GM18507 (cell line): ENCODE results near the gene SORL1.

Source experiments
- DNase-seq: peaks from one replicate; pipeline ENCODE4 v3.0.0; 2011; ENCODE audit warnings: low read depth; ENCODE audit not compliant: insufficient read length; ENCODE audit errors: extremely low spot score
- FAIRE-seq: peaks from 2 replicates; lab custom pipeline; 2011; peaks lifted over from hg19 to GRCh38; lab: Jason Lieb, UNC

Gene SORL1

GRCh38 chr11:121449626-121450025, 2.5 kb upstream of the SORL1 start:
- peak; percentile 68 for FAIRE-seq

GRCh38 chr11:121450401-121450800, 1.7 kb upstream of the SORL1 start:
- FAIRE-seq (no peak), DNase-seq (no peak)

More at GRCh38 chr11:121449626-121450025, 2.5 kb upstream of the SORL1 start:
- DNase-seq = no peak

- FAIRE-seq (peak; percentile 66), DNase-seq (no peak)
Measured at GRCh38 chr11:121451178-121451985, 732 bp upstream of the SORL1 start.

- DNase-seq (no peak), FAIRE-seq (peak; percentile 86)
Measured at GRCh38 chr11:121452609-121453150, 566 bp downstream of the SORL1 start, which contains the start of gene SORL1-AS1. Gene SORL1-AS1, minus strand, starts transcription at chr11:121452967.

- peak; percentile 48 for FAIRE-seq
Measured at GRCh38 chr11:121453589-121454299, 1.6 kb downstream of the SORL1 start.

GRCh38 chr11:121455115-121455514, 3.0 kb downstream of the SORL1 start:
- DNase-seq (no peak), FAIRE-seq (no peak)

More at GRCh38 chr11:121453589-121454299, 1.6 kb downstream of the SORL1 start:
- no peak for DNase-seq

- FAIRE-seq = peak; percentile 50
- DNase-seq = no peak
Measured at GRCh38 chr11:121456151-121456550, 4.0 kb downstream of the SORL1 start.

- FAIRE-seq (peak; percentile 65), DNase-seq (no peak)
Measured at GRCh38 chr11:121456816-121457431, 4.8 kb downstream of the SORL1 start.

- FAIRE-seq = no peak
- no peak for DNase-seq
Measured at GRCh38 chr11:121458551-121458950, 6.4 kb downstream of the SORL1 start.

- no peak for DNase-seq
- no peak for FAIRE-seq
Measured at GRCh38 chr11:121459413-121460017, 7.4 kb downstream of the SORL1 start.

- DNase-seq (no peak), FAIRE-seq (peak; percentile 9)
Measured at GRCh38 chr11:121460941-121461514, 8.9 kb downstream of the SORL1 start.

GRCh38 chr11:121461843-121462242, 9.7 kb downstream of the SORL1 start:
- no peak for DNase-seq

GRCh38 chr11:121463689-121464335, 11.7 kb downstream of the SORL1 start:
- peak; percentile 9 for FAIRE-seq
- DNase-seq = no peak

More at GRCh38 chr11:121461843-121462242, 9.7 kb downstream of the SORL1 start:
- no peak for FAIRE-seq

GRCh38 chr11:121464352-121464946, 12.3 kb downstream of the SORL1 start:
- no peak for DNase-seq
- peak; percentile 76 for FAIRE-seq

GRCh38 chr11:121465709-121466062, 13.6 kb downstream of the SORL1 start:
- no peak for DNase-seq
- no peak for FAIRE-seq

- peak; percentile 88 for FAIRE-seq
- no peak for DNase-seq
Measured at GRCh38 chr11:121466063-121466794, 14.1 kb downstream of the SORL1 start.

GRCh38 chr11:121467471-121467870, 15.4 kb downstream of the SORL1 start:
- no peak for FAIRE-seq
- DNase-seq = no peak

- FAIRE-seq = peak; percentile 98
- DNase-seq = peak; percentile 64
Measured at GRCh38 chr11:121467965-121468364, 15.9 kb downstream of the SORL1 start.
